Endodermal cell (in vitro differentiated cells): ENCODE results near the gene INHA. TPM values are rescaled to one million over a fixed set of nuclear protein-coding genes. Genes with fewer than 3 reads are reported as not detected.

Experiments used
- DNase-seq: peaks from one replicate; pipeline ENCODE4 v3.0.0-alpha.2; 2017
- H3K27ac ChIP-seq: 2 replicates; pipeline ENCODE4 v1.5.1; 2013; ENCODE audit warnings: mild to moderate bottlenecking, low read depth, low read length, moderate library complexity
- H3K27me3 ChIP-seq: 2 replicates; pipeline ENCODE4 v1.6.1; 2013; ENCODE audit warnings: mild to moderate bottlenecking, low read length, moderate library complexity; ENCODE audit not compliant: insufficient read depth, control insufficient read depth, poor library complexity, severe bottlenecking
- H3K36me3 ChIP-seq: 2 replicates; pipeline ENCODE4 v1.7.0; 2013; ENCODE audit warnings: mild to moderate bottlenecking, low read length, moderate library complexity; ENCODE audit not compliant: control insufficient read depth, insufficient read depth
- H3K4me1 ChIP-seq: one replicate; pipeline ENCODE4 v1.7.0; 2013; ENCODE audit warnings: low read length; ENCODE audit not compliant: control insufficient read depth, insufficient read depth
- H3K4me3 ChIP-seq: 2 replicates; pipeline ENCODE4 v1.5.1; 2013; ENCODE audit warnings: mild to moderate bottlenecking, low read length, moderate library complexity
- H3K9ac ChIP-seq: 2 replicates; pipeline ENCODE4 v1.6.1; 2013; ENCODE audit warnings: mild to moderate bottlenecking, low read length, moderate library complexity; ENCODE audit not compliant: poor library complexity, severe bottlenecking; ENCODE audit errors: extremely low read depth
- H3K9me3 ChIP-seq: 2 replicates; pipeline ENCODE4 v1.6.1; 2013; ENCODE audit warnings: mild to moderate bottlenecking, low read length, moderate library complexity; ENCODE audit not compliant: control insufficient read depth
- H3K27ac Mint-ChIP-seq: 2 replicates; pipeline ENCODE4 v1.8.0; 2020; ENCODE audit warnings: mixed read lengths
- H3K27me3 Mint-ChIP-seq: 2 replicates; pipeline ENCODE4 v1.8.0; 2021; ENCODE audit warnings: mild to moderate bottlenecking, mixed read lengths; ENCODE audit not compliant: insufficient read depth
- H3K36me3 Mint-ChIP-seq: 2 replicates; pipeline ENCODE4 v1.8.0; 2020; ENCODE audit warnings: low read depth, mixed read lengths
- H3K4me1 Mint-ChIP-seq: 2 replicates; pipeline ENCODE4 v1.8.0; 2020; ENCODE audit warnings: mixed read lengths
- H3K4me3 Mint-ChIP-seq: 2 replicates; pipeline ENCODE4 v1.8.0; 2020; ENCODE audit warnings: mild to moderate bottlenecking, moderate library complexity, mixed read lengths
- H3K9me3 Mint-ChIP-seq: 2 replicates; pipeline ENCODE4 v1.8.0; 2020; ENCODE audit warnings: mild to moderate bottlenecking, mixed read lengths
- CTCF ChIP-seq: fragments of 200-600 bp; sonication (generic); conservative IDR thresholded peaks from 2 replicates; pipeline ENCODE4 v1.5.0; 2021; ENCODE audit warnings: antibody characterized with exemption, mild to moderate bottlenecking
- WGBS, 2 experiments: methylation state at CpG; one replicate each; pipeline versions ENCODE4 v1.1.5 to v1.1.7; 2013; ENCODE audit warnings: missing lambda C conversion rate in 2 of 2, mixed read lengths in 1 of 2; ENCODE audit not compliant: insufficient coverage in 1 of 2, insufficient read length in 1 of 2; 5-methylcytosine and 5-hydroxymethylcytosine counted together
- total RNA-seq, 2 donors: library from RNA; stranded (reverse); fragmentation: NEBNext Ultra II Directional in 1 of 2; extraction: Animal tissue kit (Norgen Biotek cat#: 25700) in 1 of 2; gene quantifications; 2 replicates in 1 of 2; 3 replicates in 1 of 2; pipeline ENCODE4 v1.2.1, GENCODE V29; 2021

The INHA gene
- total RNA-seq, 2 donors from 2014 or later: 0.48 to 1.5 TPM

- H3K36me3 ChIP-seq: no peaks in the 10 kb centered on the region
- no peak overlapping the region for H3K27ac ChIP-seq
- peaks cover 49% of the 10 kb centered on the region for H3K27me3 Mint-ChIP-seq
- H3K27ac Mint-ChIP-seq: no peak overlapping the region
- H3K36me3 Mint-ChIP-seq: peaks cover 23% of the 10 kb centered on the region
- no peaks in the 10 kb centered on the region for H3K9me3 Mint-ChIP-seq
- no peak for DNase-seq
- no peak overlapping the region for H3K4me3 ChIP-seq
- H3K9me3 ChIP-seq: no peaks in the 10 kb centered on the region
- H3K27me3 ChIP-seq: peaks cover 26% of the 10 kb centered on the region
- no peak for TF ChIP-seq CTCF
- H3K4me1 Mint-ChIP-seq: no peaks in the 10 kb centered on the region
- peaks cover 4% of the 10 kb centered on the region for H3K4me1 ChIP-seq
- H3K4me3 Mint-ChIP-seq: peak overlapping the region; percentile 70
- H3K9ac ChIP-seq: no peak overlapping the region
- WGBS, 2 experiments: 86 to 90% methylated on average over 12 of the region's 12 CpGs
Observed at GRCh38 chr2:219553463-219553963, 18.6 kb upstream of the INHA start.

GRCh38 chr2:219554350-219554749 is 17.8 kb upstream of the INHA start:
- Mint-ChIP-seq H3K27ac (no peak overlapping the region), H3K36me3 (peaks cover 28% of the 10 kb centered on the region), H3K27me3 (peaks cover 42% of the 10 kb centered on the region), H3K9me3 (no peaks in the 10 kb centered on the region), H3K4me1 (no peaks in the 10 kb centered on the region), H3K4me3 (no peak overlapping the region)
- DNase-seq: no peak
- peaks cover 26% of the 10 kb centered on the region for H3K27me3 ChIP-seq
- H3K27ac ChIP-seq: no peak overlapping the region
- H3K9ac ChIP-seq: no peak overlapping the region
- H3K36me3 ChIP-seq: no peaks in the 10 kb centered on the region
- H3K4me1 ChIP-seq: peaks cover 4% of the 10 kb centered on the region
- no peaks in the 10 kb centered on the region for H3K9me3 ChIP-seq
- 92 to 97% methylated on average over 10 to 15 of the region's 15 CpGs for WGBS, 2 experiments
- no peak overlapping the region for H3K4me3 ChIP-seq
- no peak for TF ChIP-seq CTCF

- Mint-ChIP-seq H3K4me3 (no peak overlapping the region), H3K27me3 (peaks cover 28% of the 10 kb centered on the region), H3K36me3 (peaks cover 31% of the 10 kb centered on the region), H3K4me1 (peaks cover 4% of the 10 kb centered on the region), H3K9me3 (no peaks in the 10 kb centered on the region), H3K27ac (no peak overlapping the region)
- DNase-seq: no peak
- WGBS, 2 experiments: 94 to 96% methylated on average over 17 to 20 of the region's 20 CpGs
- no peak for TF ChIP-seq CTCF
- H3K36me3 ChIP-seq: no peaks in the 10 kb centered on the region
- H3K9ac ChIP-seq: no peak overlapping the region
- no peak overlapping the region for H3K4me3 ChIP-seq
- H3K4me1 ChIP-seq: peaks cover 9% of the 10 kb centered on the region
- peaks cover 21% of the 10 kb centered on the region for H3K27me3 ChIP-seq
- no peaks in the 10 kb centered on the region for H3K9me3 ChIP-seq
- H3K27ac ChIP-seq: no peak overlapping the region
Observed at GRCh38 chr2:219555956-219556355, 16.2 kb upstream of the INHA start.
